Stimulated activated effector memory CD8-positive, alpha-beta T cell treated with anti-CD3 and anti-CD28 coated beads, Interleukin-12 subunit alpha, Interleukin-12 subunit beta, amount 100 ng/mL, for 72 hours (primary cell): ENCODE results near the gene CDK5RAP2.

Source experiments
- ATAC-seq: fragments of 150-1000 bp; cut with Tn5 transposase; 2 replicates; pipeline ENCODE4 v1.10.0; 2021
- DNase-seq, 2 donors: peaks; one replicate each; pipeline ENCODE4 v3.0.0; 2021 to 2022; ENCODE audit warnings: low spot score in 2 of 2
- H3K27ac Mint-ChIP-seq: one replicate; pipeline ENCODE4 v1.8.0; 2022; ENCODE audit warnings: mild to moderate bottlenecking, mixed read lengths
- H3K36me3 Mint-ChIP-seq: one replicate; pipeline ENCODE4 v1.8.0; 2022; ENCODE audit warnings: mild to moderate bottlenecking, mixed read lengths
- H3K4me1 Mint-ChIP-seq: one replicate; pipeline ENCODE4 v1.8.0; 2022; ENCODE audit warnings: mixed read lengths
- H3K4me3 Mint-ChIP-seq: one replicate; pipeline ENCODE4 v1.8.0; 2022; ENCODE audit warnings: mild to moderate bottlenecking, mixed read lengths
- H3K9me3 Mint-ChIP-seq: one replicate; pipeline ENCODE4 v1.8.0; 2022; ENCODE audit warnings: mixed read lengths

Gene CDK5RAP2

DNA sequence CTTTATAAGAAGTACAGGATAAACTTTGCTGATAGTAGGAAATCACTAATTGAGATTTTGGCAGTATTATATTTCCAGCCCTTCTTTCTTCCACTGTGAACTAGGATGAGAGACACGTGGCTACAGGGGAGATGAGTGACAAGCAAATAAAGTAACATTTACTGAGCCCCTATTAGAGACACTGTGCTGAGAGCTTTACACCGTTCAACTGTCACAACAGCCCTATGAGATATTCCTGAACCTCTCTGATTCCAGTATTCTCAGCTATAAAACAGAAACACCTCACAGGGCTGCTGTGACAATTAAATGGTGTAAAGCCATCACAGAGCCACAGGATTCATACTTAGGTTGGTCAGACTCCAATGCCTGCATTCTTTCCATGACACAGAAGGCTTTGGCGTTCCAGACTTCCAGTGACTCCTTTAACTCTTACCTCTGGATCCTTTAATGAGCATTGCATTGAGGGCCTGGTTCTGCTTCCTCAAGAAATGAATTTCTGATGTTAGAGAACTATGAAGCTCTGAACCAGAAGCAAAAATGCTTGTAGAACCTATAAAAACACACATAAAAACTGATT is 169.0 kb downstream of the CDK5RAP2 start:
- H3K27ac Mint-ChIP-seq, result peak overlapping the region; percentile 24
- H3K4me1 Mint-ChIP-seq, result no peaks in the 10 kb centered on the region
- H3K36me3 Mint-ChIP-seq, result peaks cover 76% of the 10 kb centered on the region

DNA sequence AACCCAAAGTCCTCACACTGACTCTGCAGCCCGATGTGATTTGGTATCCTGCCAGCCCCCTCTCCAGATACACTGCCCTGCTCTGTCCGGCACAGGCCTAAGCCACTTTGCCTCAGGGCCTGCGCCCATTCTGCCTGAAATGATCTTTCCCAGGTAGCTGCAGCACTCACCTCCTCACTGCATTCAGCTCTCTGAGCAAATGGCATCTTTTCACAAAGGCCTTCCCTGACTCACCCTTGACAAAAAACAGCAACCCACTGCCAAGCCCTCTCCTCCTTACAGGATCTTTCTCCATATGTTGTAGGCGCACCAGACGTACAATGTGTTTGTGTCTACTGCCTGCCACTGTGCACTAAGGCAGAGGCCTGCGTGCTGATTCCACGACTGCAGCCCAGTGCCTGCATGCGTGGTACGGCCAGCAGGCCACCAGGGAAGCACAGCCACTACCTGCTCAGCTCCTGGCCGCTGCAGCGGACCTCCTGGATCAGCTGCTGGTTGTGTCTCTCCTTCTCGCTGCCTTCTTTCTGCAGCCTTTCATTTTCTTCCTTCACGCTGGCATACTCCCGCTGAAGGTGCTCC is 171.2 kb downstream of the CDK5RAP2 start:
- DNase-seq (no peak), ATAC-seq (no peak)
- Mint-ChIP-seq H3K36me3 (peaks cover 73% of the 10 kb centered on the region), H3K9me3 (no peaks in the 10 kb centered on the region), H3K27ac (no peak overlapping the region), H3K4me1 (peaks cover 6% of the 10 kb centered on the region), H3K4me3 (no peak overlapping the region)

More for the DNA sequence above, 169.0 kb downstream of the CDK5RAP2 start:
- no peak overlapping the region for H3K4me3 Mint-ChIP-seq
- no peaks in the 10 kb centered on the region for H3K9me3 Mint-ChIP-seq
- DNase-seq, result no peak
- ATAC-seq, result no peak

DNA sequence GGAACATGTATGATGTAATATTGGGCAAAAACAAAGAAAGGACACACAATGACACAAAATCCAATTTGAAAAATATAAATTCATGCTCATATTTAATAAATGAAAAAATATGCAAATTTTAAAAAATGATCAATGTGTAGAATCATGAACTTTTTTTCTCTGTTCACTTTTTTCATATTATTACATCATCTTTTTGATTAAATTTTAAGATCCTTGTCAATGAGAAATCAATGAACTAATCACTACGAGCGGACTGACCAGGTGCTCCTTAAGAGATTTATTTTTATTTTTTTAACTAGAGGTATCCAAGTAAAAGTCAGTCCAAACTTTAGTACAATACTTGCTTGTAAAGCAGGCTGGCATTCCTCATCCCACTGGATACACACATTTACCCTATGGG is 174.1 kb downstream of the CDK5RAP2 start:
- no peak for DNase-seq
- Mint-ChIP-seq H3K36me3 (peaks cover 89% of the 10 kb centered on the region), H3K4me1 (peaks cover 18% of the 10 kb centered on the region), H3K4me3 (no peak overlapping the region), H3K9me3 (no peaks in the 10 kb centered on the region), H3K27ac (peak overlapping the region; percentile 63)
- no peak for ATAC-seq

DNA sequence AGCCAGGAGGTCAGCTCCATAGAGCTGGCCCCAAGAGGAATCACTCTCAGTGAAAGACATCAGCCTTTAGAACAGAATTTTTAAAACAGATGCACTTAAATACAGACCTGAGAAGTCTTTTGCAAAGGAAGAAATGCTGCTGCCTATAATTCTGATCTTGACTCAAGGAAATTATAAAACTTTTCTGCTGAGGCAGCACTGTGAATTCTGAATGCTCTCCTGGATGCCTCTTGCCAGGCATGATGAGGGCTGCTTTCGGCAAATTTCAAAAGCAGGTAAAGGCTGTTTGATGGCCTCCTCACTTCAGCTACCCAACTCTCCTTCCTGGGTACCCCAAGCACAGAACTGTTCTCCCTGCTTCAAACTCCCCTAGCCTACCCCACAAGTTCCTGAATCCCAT is 174.8 kb downstream of the CDK5RAP2 start:
- no peak for ATAC-seq
- H3K9me3 Mint-ChIP-seq, result no peaks in the 10 kb centered on the region
- H3K4me1 Mint-ChIP-seq, result peaks cover 18% of the 10 kb centered on the region
- H3K4me3 Mint-ChIP-seq, result no peak overlapping the region
- no peak for DNase-seq
- H3K27ac Mint-ChIP-seq, result peak overlapping the region; percentile 63
- H3K36me3 Mint-ChIP-seq, result peaks cover 87% of the 10 kb centered on the region

DNA sequence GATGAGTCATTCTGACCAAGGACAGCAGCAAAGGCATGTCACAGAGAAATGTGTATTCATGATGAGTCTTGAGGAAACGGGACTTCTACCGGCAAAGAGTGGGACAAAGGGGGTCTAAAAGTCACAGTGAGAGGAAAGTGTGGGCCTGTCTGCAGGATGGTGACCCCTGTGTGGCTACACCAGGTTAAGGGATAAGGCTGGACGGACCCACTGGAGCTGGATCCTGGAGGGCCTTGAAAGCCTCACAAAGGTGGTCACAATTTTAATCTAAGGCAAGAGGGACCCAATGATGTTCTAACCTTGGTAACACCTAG is 176.5 kb downstream of the CDK5RAP2 start:
- Mint-ChIP-seq H3K4me1 (peaks cover 18% of the 10 kb centered on the region), H3K4me3 (no peak overlapping the region), H3K9me3 (no peaks in the 10 kb centered on the region), H3K27ac (peak overlapping the region; percentile 82), H3K36me3 (peaks cover 89% of the 10 kb centered on the region)
- DNase-seq (no peak), ATAC-seq (peak; percentile 70)

DNA sequence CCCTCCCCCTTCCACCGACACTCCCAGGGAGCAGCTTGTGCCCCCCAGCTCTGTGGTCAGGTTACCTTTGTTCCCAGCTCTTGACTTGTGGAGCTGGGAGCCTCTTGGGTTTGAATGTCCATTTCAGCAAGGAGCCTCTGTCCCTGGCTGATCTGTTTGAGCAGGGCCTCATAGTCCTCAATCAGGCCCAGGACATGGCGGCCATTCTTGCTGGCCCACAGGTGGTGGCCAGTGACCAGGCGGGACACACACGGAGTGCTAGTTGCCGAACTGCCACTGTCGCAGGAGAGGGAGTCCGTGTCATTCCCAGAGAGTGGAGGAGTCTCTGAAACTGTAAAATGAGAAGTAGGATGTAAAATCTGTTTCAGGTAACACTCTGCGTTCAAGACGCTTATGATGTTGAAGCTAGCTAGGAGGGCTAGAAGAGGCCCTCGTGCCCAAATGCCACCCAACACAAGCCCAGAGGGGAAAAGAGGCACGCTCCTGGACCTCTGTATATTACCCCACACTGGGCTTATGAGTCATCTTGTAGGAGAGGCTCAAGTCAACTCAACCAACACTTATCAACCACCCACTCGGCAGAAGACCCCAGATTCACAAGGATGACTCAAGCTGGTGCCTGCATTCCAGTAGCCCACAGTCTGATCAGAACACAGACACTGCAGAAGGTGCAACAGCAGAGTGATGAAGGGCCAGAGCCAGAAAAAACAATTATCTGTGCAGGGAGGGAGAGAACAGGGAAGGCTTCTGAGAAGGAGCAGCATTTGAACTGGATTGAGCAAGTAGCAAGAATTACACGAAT is 177.0 kb downstream of the CDK5RAP2 start:
- peak overlapping the region; percentile 82 for H3K27ac Mint-ChIP-seq
- no peaks in the 10 kb centered on the region for H3K9me3 Mint-ChIP-seq
- ATAC-seq, result peak; percentile 80
- H3K4me1 Mint-ChIP-seq, result peaks cover 18% of the 10 kb centered on the region
- no peak overlapping the region for H3K4me3 Mint-ChIP-seq
- peaks cover 87% of the 10 kb centered on the region for H3K36me3 Mint-ChIP-seq
- no peak for DNase-seq

DNA sequence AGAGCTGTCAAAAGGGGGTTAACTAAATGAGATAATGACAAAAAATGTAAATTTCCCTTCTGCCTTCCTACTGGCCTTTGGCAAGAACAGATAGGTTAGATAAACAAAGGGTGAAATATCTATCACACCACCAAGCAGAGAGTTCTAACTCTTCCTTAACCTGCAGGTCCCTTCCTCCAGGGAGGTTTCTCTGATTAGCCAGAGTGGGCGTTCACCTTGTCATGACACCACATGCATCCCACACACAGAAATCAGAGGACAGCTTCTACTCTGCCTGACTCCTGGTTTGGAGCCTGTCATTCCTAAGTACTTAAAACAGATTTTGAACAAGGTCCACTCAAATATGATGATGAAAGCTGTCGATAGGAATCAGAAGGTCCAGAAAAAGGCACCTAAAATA is 180.0 kb downstream of the CDK5RAP2 start:
- no peak overlapping the region for H3K4me3 Mint-ChIP-seq
- H3K9me3 Mint-ChIP-seq, result no peaks in the 10 kb centered on the region
- ATAC-seq (no peak), DNase-seq (no peak)
- peaks cover 27% of the 10 kb centered on the region for H3K4me1 Mint-ChIP-seq
- peaks cover 81% of the 10 kb centered on the region for H3K36me3 Mint-ChIP-seq
- H3K27ac Mint-ChIP-seq, result no peak overlapping the region

DNA sequence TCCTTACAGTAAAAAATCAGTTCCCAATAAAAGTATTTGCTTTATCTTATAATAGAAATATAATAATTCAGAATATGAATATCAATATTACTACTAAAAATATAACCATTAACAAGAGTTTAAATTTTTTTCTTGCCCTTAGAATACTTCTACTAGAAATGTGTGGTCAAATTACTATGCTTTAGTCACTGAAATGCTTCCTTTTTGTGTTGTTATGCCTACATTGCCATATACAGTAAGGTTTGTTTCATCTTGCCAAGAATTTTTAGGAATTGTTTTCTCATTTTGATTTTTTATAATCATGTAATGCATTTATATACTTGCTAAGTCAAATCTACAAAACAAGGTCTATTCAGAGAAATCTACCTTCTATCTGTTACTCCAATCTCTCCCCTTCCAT is 181.7 kb downstream of the CDK5RAP2 start:
- no peak overlapping the region for H3K27ac Mint-ChIP-seq
- no peak for DNase-seq
- H3K4me1 Mint-ChIP-seq, result peaks cover 32% of the 10 kb centered on the region
- H3K36me3 Mint-ChIP-seq, result peaks cover 88% of the 10 kb centered on the region
- ATAC-seq, result no peak
- H3K4me3 Mint-ChIP-seq, result no peak overlapping the region
- H3K9me3 Mint-ChIP-seq, result no peaks in the 10 kb centered on the region

DNA sequence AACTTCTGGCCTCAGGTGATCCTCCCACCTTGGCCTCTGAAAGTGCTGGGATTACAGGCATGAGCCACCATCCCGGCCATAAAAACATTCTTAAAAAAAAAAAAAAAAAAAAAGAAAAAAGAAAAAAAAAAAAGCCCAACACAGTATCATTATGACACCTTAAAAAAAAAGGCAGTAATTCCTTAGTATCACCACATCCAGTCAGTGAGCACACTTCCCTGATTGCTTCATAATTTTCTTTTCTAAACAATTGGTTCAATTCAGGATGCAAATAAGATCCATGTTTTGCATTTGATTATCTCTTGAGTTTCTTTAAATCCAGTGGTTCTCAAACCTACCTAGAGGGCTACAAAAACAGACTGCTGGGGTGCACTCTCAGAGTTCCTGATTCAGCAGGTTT is 182.5 kb downstream of the CDK5RAP2 start:
- Mint-ChIP-seq H3K4me3 (no peak overlapping the region), H3K36me3 (peaks cover 88% of the 10 kb centered on the region), H3K9me3 (no peaks in the 10 kb centered on the region), H3K4me1 (peaks cover 31% of the 10 kb centered on the region), H3K27ac (no peak overlapping the region)
- no peak for DNase-seq
- no peak for ATAC-seq

DNA sequence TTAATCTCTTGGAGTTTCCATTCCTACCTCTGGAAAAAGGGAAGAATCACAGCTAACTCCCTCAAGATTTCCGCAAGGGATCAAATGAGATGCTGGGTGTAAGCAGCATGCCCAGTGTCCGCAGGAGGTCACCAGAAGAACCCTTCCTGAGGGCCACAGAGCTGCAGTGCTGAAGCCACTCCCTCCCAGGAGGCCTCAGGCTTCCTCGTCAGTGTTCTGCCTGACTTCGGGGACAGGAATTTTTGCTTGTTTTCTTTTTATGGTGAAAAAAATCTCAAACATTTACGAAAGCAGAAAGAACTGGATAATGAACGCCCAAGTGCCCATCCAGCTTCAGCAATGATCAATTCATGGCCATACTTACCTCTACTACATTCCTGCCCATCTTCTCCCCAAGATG is 183.0 kb downstream of the CDK5RAP2 start:
- peaks cover 85% of the 10 kb centered on the region for H3K36me3 Mint-ChIP-seq
- no peak overlapping the region for H3K4me3 Mint-ChIP-seq
- H3K4me1 Mint-ChIP-seq, result peaks cover 32% of the 10 kb centered on the region
- no peak for ATAC-seq
- H3K9me3 Mint-ChIP-seq, result no peaks in the 10 kb centered on the region
- no peak for DNase-seq
- peak overlapping the region; percentile 77 for H3K27ac Mint-ChIP-seq

DNA sequence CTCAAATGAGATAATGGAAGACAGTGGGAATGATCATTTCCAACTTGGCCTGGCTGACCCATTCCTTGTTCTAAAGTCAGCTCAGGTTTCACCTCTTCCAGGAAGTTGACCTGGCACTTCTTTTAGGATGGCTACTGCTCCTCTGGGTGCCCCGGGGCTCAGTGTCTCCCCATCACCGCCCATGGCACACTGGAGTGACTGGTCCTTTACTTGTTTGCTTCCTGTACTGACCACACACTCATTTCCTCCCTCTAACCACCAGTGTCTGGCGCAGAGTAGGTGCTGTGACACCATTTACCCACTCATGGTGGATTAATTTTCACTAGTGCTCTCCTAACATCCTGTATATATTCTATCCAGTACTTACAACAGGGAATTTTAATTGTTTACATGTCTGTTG is 183.5 kb downstream of the CDK5RAP2 start:
- ATAC-seq, result peak; percentile 32

DNA sequence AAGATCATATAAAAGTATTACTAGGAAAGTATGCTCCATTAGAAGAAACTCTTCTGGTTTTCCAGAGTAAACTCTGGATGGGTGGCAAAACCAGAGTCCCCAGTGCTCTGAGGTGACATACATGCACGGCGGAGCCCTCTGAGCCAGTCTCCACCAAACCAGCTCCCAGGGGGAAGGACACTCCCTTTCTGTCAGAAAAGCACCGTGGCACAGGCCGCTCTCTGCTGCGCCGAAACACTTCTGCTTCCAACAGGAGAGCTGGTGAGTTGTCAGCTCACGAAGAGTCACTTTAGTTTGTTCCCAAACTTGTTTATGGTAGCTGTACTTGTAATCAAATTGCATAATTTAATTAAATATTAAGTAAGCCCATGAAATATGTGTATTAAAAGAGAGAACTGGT is 184.6 kb downstream of the CDK5RAP2 start:
- Mint-ChIP-seq H3K36me3 (peaks cover 83% of the 10 kb centered on the region), H3K27ac (no peak overlapping the region), H3K4me3 (no peak overlapping the region), H3K4me1 (peaks cover 32% of the 10 kb centered on the region), H3K9me3 (no peaks in the 10 kb centered on the region)
- ATAC-seq (no peak), DNase-seq (no peak)

More for the DNA sequence above, 183.5 kb downstream of the CDK5RAP2 start:
- Mint-ChIP-seq H3K4me1 (peaks cover 32% of the 10 kb centered on the region), H3K36me3 (peaks cover 82% of the 10 kb centered on the region), H3K27ac (peak overlapping the region; percentile 77), H3K9me3 (no peaks in the 10 kb centered on the region), H3K4me3 (no peak overlapping the region)
- no peak for DNase-seq

DNA sequence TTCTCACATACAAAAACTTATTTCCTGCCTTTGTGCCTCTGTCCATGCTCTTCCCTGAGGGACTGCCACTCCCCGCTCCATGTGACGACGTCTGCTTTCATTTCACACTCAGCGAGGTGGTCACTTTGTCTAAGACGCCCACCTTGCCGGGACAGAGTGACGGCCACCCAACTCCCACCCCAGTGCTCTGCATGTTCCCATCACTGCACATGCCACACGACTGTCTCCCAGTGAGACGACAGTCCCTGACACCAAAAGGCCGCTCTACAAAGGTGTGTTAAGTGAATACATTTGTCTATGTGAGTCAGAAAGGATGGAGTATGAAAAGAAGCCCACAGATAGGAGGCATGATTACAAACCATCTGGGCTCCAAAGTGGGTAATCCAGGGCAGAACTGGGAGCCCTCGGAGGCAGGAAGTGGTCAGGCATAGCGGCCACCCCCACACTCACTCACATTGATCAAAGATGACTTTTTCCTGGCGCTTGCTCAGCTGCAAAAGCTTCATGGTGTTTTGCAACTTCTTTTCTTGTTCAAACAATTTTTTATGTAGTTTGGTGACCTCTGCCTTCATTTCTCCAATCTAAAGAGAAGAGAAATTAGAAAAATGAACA is 185.8 kb downstream of the CDK5RAP2 start:
- peak overlapping the region; percentile 40 for H3K4me3 Mint-ChIP-seq
- H3K27ac Mint-ChIP-seq, result peak overlapping the region; percentile 79
- H3K9me3 Mint-ChIP-seq, result no peaks in the 10 kb centered on the region
- peaks cover 84% of the 10 kb centered on the region for H3K36me3 Mint-ChIP-seq
- peak; percentile 95 for ATAC-seq
- DNase-seq, result peak in 1 of 2 donors; percentile 18
- H3K4me1 Mint-ChIP-seq, result peaks cover 32% of the 10 kb centered on the region

DNA sequence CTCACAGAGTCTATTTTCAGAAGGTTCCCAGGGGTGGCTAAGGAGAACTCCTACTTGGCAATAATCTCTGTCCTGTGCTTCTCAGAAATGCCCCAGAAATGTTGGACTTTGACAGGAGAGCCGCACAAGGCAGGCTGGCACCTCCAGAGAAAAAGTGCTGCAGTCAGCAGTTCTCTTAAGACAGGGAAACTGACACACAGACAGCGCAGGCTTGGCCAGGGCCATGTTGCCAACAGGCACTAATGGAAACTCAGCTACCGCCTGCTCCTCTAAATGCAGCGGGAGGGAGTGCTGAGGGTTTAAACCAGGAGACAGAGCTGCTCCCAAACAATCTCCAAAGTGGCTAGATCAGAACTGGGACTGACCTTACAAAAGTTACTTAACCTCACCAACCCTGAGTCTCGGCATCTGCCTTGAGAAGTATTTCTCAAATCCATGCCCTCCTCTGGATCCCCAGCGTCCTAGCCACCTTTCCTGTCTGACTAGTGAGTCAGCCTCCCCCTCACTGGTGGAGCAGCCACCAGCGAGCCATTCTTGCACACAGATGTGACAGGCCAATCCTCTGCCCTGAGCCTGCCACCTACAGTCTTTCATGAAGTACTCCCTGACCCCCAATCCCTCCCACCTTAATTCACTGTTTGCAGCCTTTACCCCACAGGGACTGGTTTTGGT is 186.4 kb downstream of the CDK5RAP2 start:
- Mint-ChIP-seq H3K4me1 (peaks cover 32% of the 10 kb centered on the region), H3K4me3 (peak overlapping the region; percentile 40), H3K9me3 (no peaks in the 10 kb centered on the region), H3K27ac (peak overlapping the region; percentile 79), H3K36me3 (peaks cover 84% of the 10 kb centered on the region)
- DNase-seq (no peak), ATAC-seq (peak; percentile 70)

DNA sequence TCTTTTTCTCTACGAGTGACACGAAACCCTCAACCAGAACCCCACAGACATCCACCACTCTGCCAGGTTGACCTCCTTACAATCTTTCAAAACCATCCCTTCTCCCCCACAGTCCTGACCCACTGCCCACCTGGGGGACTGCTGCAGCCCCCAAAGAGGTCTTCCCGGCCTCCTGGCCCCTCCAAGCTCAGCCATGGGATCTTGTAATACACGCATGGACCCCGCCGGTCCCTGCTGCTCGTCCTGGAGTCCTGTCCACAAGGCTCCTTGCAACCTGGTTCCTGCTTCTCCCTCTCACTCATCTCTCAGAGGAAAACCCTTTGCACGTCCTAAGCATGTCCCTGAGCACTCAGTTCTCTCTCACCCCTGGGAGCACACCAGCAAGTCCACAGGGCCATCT is 187.3 kb downstream of the CDK5RAP2 start:
- no peak for ATAC-seq
- H3K9me3 Mint-ChIP-seq, result no peaks in the 10 kb centered on the region
- H3K36me3 Mint-ChIP-seq, result peaks cover 79% of the 10 kb centered on the region
- peak overlapping the region; percentile 57 for H3K27ac Mint-ChIP-seq
- no peak for DNase-seq
- no peak overlapping the region for H3K4me3 Mint-ChIP-seq
- peaks cover 32% of the 10 kb centered on the region for H3K4me1 Mint-ChIP-seq
